T-helper 2 cell (primary cell): ENCODE measurements around the gene WDR90.

Experiments
- DNase-seq, 5 experiments: peaks; one replicate each; pipeline versions ENCODE4 v3.0.0 to v3.0.0-alpha.2; 2012 to 2022

WDR90 gene

DNA sequence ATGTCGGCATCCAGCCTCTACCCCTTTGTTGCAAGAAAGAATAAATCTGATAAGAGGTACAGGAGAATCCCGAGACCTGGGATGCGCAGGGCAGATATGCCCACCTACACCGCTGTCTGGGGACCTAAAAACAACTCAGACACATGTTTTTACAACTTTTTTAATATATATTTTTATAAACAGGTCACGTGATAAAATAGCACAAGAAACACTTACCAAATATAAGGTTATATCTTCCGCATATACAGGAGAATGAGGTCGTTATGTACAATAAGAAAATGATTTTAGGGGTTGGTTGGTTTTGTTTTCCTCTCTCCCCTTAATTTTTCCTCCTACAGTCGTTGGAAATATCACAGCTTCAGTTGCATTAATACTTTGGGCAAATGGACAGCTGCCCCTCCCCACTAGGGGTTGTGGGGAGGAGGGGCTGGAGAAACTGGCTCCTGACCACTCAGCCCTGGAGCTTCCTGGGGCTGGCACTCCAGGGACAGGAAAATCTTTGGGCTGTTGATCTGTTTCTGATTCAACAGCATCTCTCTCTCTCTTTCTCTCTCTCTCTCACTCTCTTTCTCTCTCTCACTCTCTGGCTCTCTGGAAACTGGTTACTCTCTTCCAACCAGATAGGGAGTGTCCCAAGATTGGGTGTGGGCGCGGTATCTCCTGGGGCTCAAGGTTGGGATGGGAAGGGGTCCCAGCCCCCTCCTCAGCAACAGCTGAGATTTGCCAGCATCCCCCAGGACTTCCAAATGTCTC lies 43.4 kb downstream of the WDR90 start:
- DNase-seq = no peak

DNA sequence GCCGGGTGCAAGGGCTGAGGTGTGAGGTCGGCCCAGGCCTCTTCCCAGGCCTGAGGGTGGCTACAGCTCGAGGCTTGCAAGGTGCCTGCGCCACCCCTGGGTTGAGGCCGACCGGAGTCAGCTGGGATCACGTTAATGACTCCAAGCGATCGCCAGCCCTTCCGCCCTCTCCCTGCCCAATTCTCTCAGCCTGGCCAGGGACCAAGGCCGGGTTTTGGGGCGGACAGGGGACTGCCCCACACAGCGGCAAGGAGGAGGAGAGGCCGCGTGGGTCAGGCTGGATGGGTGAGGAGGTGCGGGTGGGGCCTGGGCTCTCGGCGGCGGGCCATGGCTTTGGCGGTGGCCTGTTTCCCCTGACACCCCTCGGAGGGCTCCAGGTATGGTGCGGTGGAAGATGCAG lies 44.2 kb downstream of the WDR90 start:
- DNase-seq = no peak

DNA sequence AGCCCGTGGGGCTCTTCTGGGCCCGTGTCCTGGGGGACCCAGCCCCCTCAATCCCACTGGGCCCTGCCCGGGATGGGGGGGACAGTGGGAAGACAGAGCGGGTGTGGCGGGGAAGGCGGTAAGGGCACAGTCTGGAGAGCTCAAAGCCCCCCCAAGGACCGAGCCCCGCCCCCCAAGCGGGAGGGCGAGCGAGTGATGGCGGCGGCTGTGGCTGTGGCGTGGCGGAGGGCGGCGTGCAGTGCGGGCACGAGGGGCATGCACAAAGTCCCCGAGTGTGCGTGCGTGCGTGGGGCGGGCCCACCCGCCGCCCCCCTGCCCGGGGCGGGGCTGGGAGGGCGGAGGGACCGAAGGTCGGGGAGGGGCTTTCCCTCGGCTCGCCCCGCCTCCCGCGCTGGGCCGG lies 44.6 kb downstream of the WDR90 start:
- DNase-seq = peak in 1 of 5 experiments; percentile 31

GRCh38 chr16:694187-694862 lies 45.2 kb downstream of the WDR90 start:
- no peak for DNase-seq

- DNase-seq = no peak
Observed at GRCh38 chr16:694863-695354, 45.7 kb downstream of the WDR90 start.

DNA sequence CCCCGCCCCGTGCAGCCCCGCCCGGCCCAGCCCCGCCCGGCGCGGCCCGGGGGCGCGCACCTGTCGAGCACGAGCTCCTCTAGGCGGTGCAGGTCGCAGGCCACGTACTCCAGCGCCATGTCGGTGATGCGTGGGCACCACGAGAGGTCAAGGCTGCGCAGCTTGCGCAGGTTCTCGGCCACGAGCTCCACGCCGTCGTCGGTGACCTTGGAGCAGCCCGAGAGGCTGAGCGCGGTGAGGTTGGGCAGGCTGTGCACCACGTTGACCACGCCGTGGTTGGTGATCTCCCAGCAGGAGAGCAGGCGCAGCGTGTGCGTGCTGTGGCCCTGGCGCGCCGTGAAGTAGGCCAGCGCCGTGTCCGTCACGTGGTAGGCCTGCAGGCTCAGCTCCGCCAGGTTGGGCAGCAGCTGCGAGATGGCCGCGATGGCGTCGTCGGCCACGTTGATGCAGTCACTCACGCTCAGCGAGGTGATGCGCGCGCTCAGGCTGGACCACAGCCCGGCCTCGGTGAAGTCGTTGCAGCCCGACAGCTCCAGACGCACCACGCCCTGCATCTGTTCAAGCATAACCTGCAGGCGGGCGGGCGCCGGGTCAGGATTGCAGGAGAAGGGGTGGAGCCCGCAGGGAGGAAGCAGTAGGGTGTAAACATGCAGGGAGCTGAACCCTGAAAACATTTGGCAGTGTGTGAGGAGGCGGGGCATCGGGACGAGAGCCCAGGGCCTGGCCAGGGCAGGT lies 46.4 kb downstream of the WDR90 start:
- peak; percentile 45 to 71 (median 51) for DNase-seq

- no peak for DNase-seq
Observed at GRCh38 chr16:698911-699671, 49.9 kb downstream of the WDR90 start.

DNA sequence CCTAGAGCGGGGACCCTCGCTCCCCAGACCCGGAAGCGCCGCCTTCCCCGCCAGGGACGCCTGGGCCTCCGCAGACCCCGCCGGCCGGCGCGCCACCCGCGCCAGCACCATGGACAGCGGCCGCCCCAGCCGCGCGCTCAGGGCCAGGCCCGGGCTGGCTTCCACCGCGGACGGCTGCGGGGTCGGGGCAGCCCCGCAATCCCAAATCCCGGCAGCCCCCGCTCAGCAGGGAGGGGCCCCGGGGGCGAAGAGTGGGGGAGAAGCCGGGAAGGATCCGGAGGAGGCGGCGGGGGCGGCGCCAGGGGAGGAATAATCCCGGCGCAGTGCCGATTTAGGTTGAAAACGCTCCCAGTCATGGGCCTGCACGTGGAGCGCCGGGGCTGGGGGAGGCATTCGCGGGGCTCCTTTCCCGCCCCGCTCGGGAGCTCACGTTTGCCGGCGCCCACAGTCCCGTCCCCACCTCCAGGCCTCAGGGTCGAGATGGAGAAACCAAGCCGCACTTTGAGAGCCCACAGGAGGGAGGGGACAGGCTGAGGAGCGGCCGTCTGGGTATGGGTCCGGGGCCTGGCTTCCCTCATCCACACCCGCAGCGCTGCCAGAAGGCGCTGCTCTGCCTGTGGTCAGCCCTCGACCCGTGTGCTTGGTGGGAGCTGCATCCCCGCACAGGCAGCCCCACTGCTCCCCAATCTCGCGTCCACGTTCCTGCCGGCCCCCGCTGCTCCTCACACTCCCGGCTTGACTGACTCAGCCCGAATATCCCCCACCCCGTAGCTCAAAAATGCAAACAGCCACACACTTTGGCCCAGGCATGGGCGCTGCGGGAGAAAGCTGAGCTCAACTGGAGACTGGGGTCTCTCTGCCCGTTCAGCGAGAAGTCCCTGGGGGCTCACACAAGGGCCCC lies 51.8 kb downstream of the WDR90 start:
- DNase-seq = peak in 3 of 5 experiments; percentile 30 to 40 (median 36)

- no peak for DNase-seq
Observed at GRCh38 chr16:702341-702740, 53.2 kb downstream of the WDR90 start.

GRCh38 chr16:703406-703805 lies 54.2 kb downstream of the WDR90 start:
- no peak for DNase-seq

DNA sequence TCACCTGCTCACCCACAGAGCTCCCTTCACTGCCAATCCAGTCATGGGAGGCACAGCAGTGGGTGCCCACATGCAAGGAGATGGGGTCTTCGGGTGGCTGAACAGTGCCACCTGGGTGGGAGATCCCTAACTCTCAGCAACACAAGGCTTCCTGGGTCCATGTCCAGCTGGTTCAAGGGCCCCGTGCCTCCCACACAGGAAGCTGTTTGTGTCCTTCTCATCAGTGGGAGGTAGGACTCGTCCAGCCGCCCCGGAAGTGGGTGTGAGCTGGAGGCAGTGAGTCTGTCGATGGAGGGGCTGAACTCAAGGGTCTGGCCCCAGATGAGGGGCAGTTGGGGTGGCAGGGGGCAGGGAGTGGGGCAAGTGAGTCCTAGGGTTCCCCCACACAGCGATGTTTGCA lies 54.9 kb downstream of the WDR90 start:
- DNase-seq = no peak

DNA sequence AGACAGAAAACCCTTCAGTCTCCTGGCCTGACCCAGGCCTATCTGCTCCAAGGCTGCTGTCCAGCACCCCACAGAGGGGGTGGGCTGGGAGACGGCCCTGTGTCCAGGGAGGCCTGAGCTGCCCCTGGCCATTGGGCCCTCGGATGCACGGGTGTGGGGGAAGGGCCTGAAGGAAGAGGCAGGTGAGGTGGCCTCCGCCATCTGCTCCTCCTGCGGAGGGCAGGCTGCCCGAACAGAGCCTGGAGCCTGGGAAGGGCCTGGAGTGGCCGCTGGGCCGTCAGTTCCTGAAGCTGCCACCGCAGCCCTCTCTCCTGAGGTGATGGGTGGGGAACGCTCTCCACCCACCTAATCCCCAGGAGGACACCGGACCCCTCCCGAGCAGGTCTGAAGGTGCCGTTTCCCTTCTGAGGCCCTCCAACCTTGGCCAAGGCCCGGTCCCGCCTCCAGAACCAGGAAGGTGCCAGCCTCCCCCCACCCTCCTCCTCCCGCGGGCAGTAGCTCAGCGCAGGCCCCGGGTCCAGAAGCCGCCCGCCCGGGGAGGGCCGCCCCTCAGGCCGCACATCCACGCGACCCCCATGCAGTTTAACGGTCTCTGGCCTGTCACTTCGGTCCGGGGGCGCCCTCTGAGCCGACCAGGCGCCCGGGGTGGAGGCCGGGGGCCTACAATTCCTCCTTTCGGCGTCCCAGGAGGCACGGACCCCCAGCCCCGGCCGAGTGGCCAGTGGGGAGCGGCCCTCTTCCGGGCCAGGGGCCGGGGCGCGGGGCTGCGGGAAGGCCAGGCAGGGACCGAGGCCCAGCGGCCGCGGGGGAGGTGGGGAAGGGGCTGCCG lies 55.6 kb downstream of the WDR90 start:
- DNase-seq = no peak

DNA sequence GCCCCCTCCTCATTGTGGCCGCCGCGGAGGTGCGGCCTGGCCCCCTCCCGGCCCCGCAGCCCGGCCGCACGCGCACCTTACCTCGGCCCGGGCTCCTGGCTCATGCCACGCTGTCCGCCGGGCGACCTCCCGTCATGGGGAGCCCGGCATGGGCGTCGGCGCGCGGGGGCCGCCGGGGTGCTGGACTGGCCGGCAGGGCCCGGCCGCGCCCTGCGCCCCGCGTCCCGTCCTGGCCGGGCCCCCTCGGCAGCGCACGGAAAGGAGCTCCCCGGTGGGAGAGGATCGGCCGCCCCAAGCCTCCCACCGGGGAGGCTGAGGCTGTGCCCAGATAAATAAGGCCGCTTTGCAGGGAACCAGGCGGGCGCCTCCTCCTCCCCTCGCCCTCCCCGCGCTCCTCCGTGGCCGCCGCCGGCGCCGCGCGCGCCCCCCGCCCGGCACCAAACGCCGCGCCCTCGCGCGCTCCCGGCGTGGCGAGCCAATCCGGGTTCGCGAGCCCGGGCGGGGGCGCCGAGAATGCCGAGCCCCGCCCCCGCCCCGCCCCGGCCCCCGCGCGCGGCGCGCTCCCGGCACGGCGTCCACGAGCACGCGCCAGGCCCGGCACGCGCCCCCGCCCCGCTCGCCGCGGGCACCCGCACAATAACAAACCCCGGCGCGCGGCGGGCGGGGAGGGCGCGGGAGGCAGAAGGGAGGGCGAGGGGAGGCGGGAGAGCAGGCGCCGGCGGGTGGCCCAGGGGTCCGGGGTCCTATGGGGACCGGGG lies 56.4 kb downstream of the WDR90 start, which contains the start of gene FBXL16:
TSS of gene FBXL16 (minus strand) at position 371 of the 758 bp plus-strand sequence. CDS start 8,396 bp downstream, outside the sequence.
- no peak for DNase-seq

- DNase-seq = no peak
Observed at GRCh38 chr16:706189-707061, 57.3 kb downstream of the WDR90 start.

GRCh38 chr16:707062-707538 lies 57.9 kb downstream of the WDR90 start:
- DNase-seq = no peak

GRCh38 chr16:708019-708418 lies 58.9 kb downstream of the WDR90 start:
- no peak for DNase-seq

DNA sequence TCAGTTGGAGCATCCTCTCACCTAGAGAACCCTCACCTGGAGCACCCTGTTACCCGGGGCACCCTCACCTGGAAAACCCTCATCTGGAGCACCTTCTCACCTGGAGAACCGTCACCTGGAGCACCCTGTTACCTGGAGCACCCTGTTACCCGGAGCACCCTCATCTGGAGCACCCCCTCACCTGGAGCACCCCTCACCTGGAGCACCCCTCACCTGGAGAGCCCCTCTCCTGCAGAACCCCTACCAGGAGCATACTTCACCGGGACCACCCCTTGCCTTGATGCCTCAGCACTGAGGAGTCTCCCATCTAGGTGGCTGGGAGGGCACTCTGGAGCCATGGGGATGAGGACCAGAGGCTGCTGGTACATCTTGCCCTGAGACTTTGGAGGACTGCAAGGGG lies 59.8 kb downstream of the WDR90 start:
- DNase-seq = no peak
